HEK293 (cell line): ENCODE data around the gene BCL2.

Experiments used
- CTCF ChIA-PET: fragments of 350-600 bp; formaldehyde crosslinking; extraction: SDS; loops from one replicate; lab custom pipeline; 2021; ENCODE audit warnings: antibody characterized with exemption; lab: Yijun Ruan, JAX
- POLR2A ChIA-PET: fragments of 300-600 bp; formaldehyde crosslinking; extraction: SDS; loops from one replicate; lab custom pipeline; 2020; ENCODE audit warnings: antibody characterized with exemption, inconsistent platforms; lab: Yijun Ruan, JAX
- H3K27ac ChIP-seq: fragments of 200-500 bp; sonication (Bioruptor generic); 2 replicates; pipeline ENCODE4 v1.5.1; 2014; ENCODE audit warnings: low read depth, low read length, control low read depth, inconsistent platforms; ENCODE audit errors: extremely low read depth
- H3K36me3 ChIP-seq, 2 experiments: fragments of 200-500 bp in 1 of 2; sonication (Bioruptor generic) in 1 of 2; 1 replicate in 1 of 2; 2 replicates in 1 of 2; pipeline ENCODE4 v1.5.1; 2014 to 2017; ENCODE audit warnings: inconsistent platforms in 2 of 2, low read length in 2 of 2; ENCODE audit not compliant: control insufficient read depth in 2 of 2, insufficient read depth in 1 of 2
- H3K4me1 ChIP-seq: fragments of 200-500 bp; sonication (Bioruptor generic); 2 replicates; pipeline ENCODE4 v1.5.1; 2014; ENCODE audit warnings: mild to moderate bottlenecking, low read length, inconsistent platforms; ENCODE audit not compliant: control insufficient read depth, insufficient read depth
- H3K4me3 ChIP-seq: 2 replicates; pipeline ENCODE4 v1.5.1; 2011; ENCODE audit warnings: low read depth, mild to moderate bottlenecking, control low read depth, low read length, moderate library complexity
- H3K9me3 ChIP-seq: fragments of 200-500 bp; sonication (Bioruptor generic); 2 replicates; pipeline ENCODE4 v1.5.1; 2014; ENCODE audit warnings: low read depth, low read length, inconsistent platforms; ENCODE audit not compliant: control insufficient read depth, insufficient read depth
- BCL11A ChIP-seq: fragments of 450-650 bp; formaldehyde crosslinking; IDR thresholded peaks from 2 replicates; pipeline ENCODE4 v1.5.1; 2016; ENCODE audit warnings: low read depth, missing biosample characterization, missing genetic modification characterization
- ELK4 ChIP-seq: IDR thresholded peaks from 2 replicates; pipeline ENCODE4 v1.6.1; 2011; ENCODE audit warnings: mild to moderate bottlenecking, low read depth, low read length, borderline replicate concordance
- HIC1 ChIP-seq: fragments of 450-650 bp; formaldehyde crosslinking; IDR thresholded peaks from 2 replicates; pipeline ENCODE4 v1.5.1; 2016; ENCODE audit warnings: missing biosample characterization, missing genetic modification characterization
- KLF7 ChIP-seq: fragments of 450-650 bp; formaldehyde crosslinking; IDR thresholded peaks from 2 replicates; pipeline ENCODE4 v1.5.1; 2016; ENCODE audit warnings: missing biosample characterization, missing genetic modification characterization, borderline replicate concordance
- REST ChIP-seq: fragments of 450-650 bp; formaldehyde crosslinking; IDR thresholded peaks from 2 replicates; pipeline ENCODE4 v1.5.1; 2016; ENCODE audit warnings: missing biosample characterization, missing genetic modification characterization
- SALL2 ChIP-seq: fragments of 450-650 bp; formaldehyde crosslinking; IDR thresholded peaks from 2 replicates; pipeline ENCODE4 v1.5.0; 2017; ENCODE audit warnings: missing biosample characterization, mild to moderate bottlenecking, missing genetic modification characterization, borderline replicate concordance
- SP2 ChIP-seq: fragments of 450-650 bp; formaldehyde crosslinking; IDR thresholded peaks from 2 replicates; pipeline ENCODE4 v1.5.1; 2016; ENCODE audit warnings: missing biosample characterization, missing genetic modification characterization
- ZBTB17 ChIP-seq: fragments of 450-650 bp; formaldehyde crosslinking; IDR thresholded peaks from 2 replicates; pipeline ENCODE4 v1.5.1; 2016; ENCODE audit warnings: missing biosample characterization, missing genetic modification characterization
- ZNF114 ChIP-seq: fragments of 450-650 bp; formaldehyde crosslinking; IDR thresholded peaks from 2 replicates; pipeline ENCODE4 v1.5.0; 2017; ENCODE audit warnings: missing biosample characterization, missing genetic modification characterization
- ZNF133 ChIP-seq: fragments of 450-650 bp; formaldehyde crosslinking; IDR thresholded peaks from 2 replicates; pipeline ENCODE4 v1.5.1; 2016; ENCODE audit warnings: missing biosample characterization, missing genetic modification characterization
- ZNF148 ChIP-seq: fragments of 450-650 bp; formaldehyde crosslinking; IDR thresholded peaks from 2 replicates; pipeline ENCODE4 v1.5.0; 2017; ENCODE audit warnings: missing biosample characterization, missing genetic modification characterization, borderline replicate concordance
- ZNF211 ChIP-seq: fragments of 450-650 bp; formaldehyde crosslinking; IDR thresholded peaks from 2 replicates; pipeline ENCODE4 v1.5.1; 2016; ENCODE audit warnings: low read depth, missing biosample characterization, missing genetic modification characterization
- ZNF24 ChIP-seq: fragments of 450-650 bp; formaldehyde crosslinking; IDR thresholded peaks from 2 replicates; pipeline ENCODE4 v1.5.1; 2016; ENCODE audit warnings: missing biosample characterization, missing genetic modification characterization
- ZNF280C ChIP-seq: fragments of 450-650 bp; formaldehyde crosslinking; IDR thresholded peaks from 2 replicates; pipeline ENCODE4 v1.5.1; 2016; ENCODE audit warnings: missing biosample characterization, missing genetic modification characterization
- ZNF521 ChIP-seq: fragments of 450-650 bp; formaldehyde crosslinking; IDR thresholded peaks from 2 replicates; pipeline ENCODE4 v1.5.1; 2017; ENCODE audit warnings: missing biosample characterization, mild to moderate bottlenecking, missing genetic modification characterization
- ZNF596 ChIP-seq: fragments of 450-650 bp; IDR thresholded peaks from 2 replicates; pipeline ENCODE4 v1.5.0; 2018; ENCODE audit warnings: missing biosample characterization, mild to moderate bottlenecking, missing genetic modification characterization, moderate library complexity
- ZNF645 ChIP-seq: fragments of 450-650 bp; formaldehyde crosslinking; IDR thresholded peaks from 2 replicates; pipeline ENCODE4; 2016; ENCODE audit warnings: missing biosample characterization, missing genetic modification characterization
- ZNF701 ChIP-seq: fragments of 450-650 bp; formaldehyde crosslinking; IDR thresholded peaks from 2 replicates; pipeline ENCODE4 v1.5.1; 2016; ENCODE audit warnings: missing biosample characterization, missing genetic modification characterization
- ZSCAN30 ChIP-seq: fragments of 450-650 bp; IDR thresholded peaks from 2 replicates; pipeline ENCODE4 v1.5.1; 2018; ENCODE audit warnings: missing biosample characterization, mild to moderate bottlenecking, missing genetic modification characterization, moderate library complexity

The BCL2 gene

GRCh38 chr18:63247926-63248325 lies 71.6 kb downstream of the BCL2 start (continued):
- TF ChIP-seq ZNF521 (tag by site-specific recombination) (no peak), ZNF114 (no peak), KLF7 (tag by site-specific recombination) (no peak)

GRCh38 chr18:63247506-63247905 lies 72.1 kb downstream of the BCL2 start:
- CTCF ChIA-PET, result no interaction called here

GRCh38 chr18:63245600-63245999 lies 74.0 kb downstream of the BCL2 start:
- Histone ChIP-seq H3K9me3 (no peaks in the 10 kb centered on the region), H3K27ac (no peak overlapping the region), H3K4me3 (no peak overlapping the region), H3K4me1 (no peaks in the 10 kb centered on the region), H3K36me3 (no peaks in the 10 kb centered on the region)
- CTCF ChIA-PET, result interaction anchor here (0.6 kb wide), 2 partner anchors 87 to 289 kb away, joined by 3 read pairs; no protein-coding TSS in a partner anchor
- POLR2A ChIA-PET, result no interaction called here
- TF ChIP-seq ZNF645 (no peak), ZNF596 (tag by site-specific recombination) (no peak), ZNF133 (tag by site-specific recombination) (no peak), ZNF148 (tag by site-specific recombination) (no peak), BCL11A (tag by site-specific recombination) (no peak), HIC1 (no peak), ZSCAN30 (tag by site-specific recombination) (no peak), ZNF24 (no peak), ZBTB17 (no peak), REST (no peak), ZNF701 (no peak)

More at GRCh38 chr18:63247506-63247905, 72.1 kb downstream of the BCL2 start:
- H3K9me3 ChIP-seq, result no peaks in the 10 kb centered on the region
- H3K36me3 ChIP-seq, result no peaks in the 10 kb centered on the region
- H3K4me1 ChIP-seq, result no peaks in the 10 kb centered on the region
- POLR2A ChIA-PET, result no interaction called here
- TF ChIP-seq SALL2 (tag by site-specific recombination), result no peak
- TF ChIP-seq ELK4, result no peak
- no peak for TF ChIP-seq ZNF211 (tag by site-specific recombination)
- no peak for TF ChIP-seq SP2 (tag by site-specific recombination)
- no peak for TF ChIP-seq ZNF280C (tag by site-specific recombination)
- H3K4me3 ChIP-seq, result no peak overlapping the region
- H3K27ac ChIP-seq, result no peak overlapping the region
